IMR-90 (cell line): ENCODE measurements around the gene XRCC4. TPM values are rescaled to one million over a fixed set of nuclear protein-coding genes. Genes with fewer than 3 reads are reported as not detected.

Experiments
- ATAC-seq: fragments of 200-7000 bp; cut with Tn5 transposase; 2 replicates; pipeline ENCODE4 v1.9.1; 2020; ENCODE audit warnings: low read depth, mild to moderate bottlenecking, moderate library complexity
- BruUV-seq: library from RNA; stranded (reverse); fragments of 400-500 nt; replicated peaks from 2 replicates; lab custom pipeline; 2021; lab: Mats Ljungman, UMichigan
- CTCF ChIA-PET: fragments of 300-600 bp; formaldehyde crosslinking; extraction: SDS; loops from one replicate; lab custom pipeline; 2021; ENCODE audit warnings: antibody characterized with exemption; lab: Yijun Ruan, JAX
- POLR2A ChIA-PET: fragments of 300-600 bp; sonication (Branson Sonifier 250); formaldehyde crosslinking; loops from one replicate; lab custom pipeline; 2022; ENCODE audit warnings: antibody characterized with exemption; ENCODE audit not compliant: unreplicated experiment; lab: Charles Lee
- DNase-seq: peaks from one replicate; pipeline ENCODE4 v3.0.0; 2013
- H2AFZ ChIP-seq: replicated peaks from 2 replicates; pipeline ENCODE3; 2013; ENCODE audit warnings: low read length, mild to moderate bottlenecking; ENCODE audit not compliant: poor library complexity
- H2AK5ac ChIP-seq: 2 replicates; pipeline ENCODE4 v1.6.1; 2013; ENCODE audit warnings: low read depth, low read length, inconsistent platforms
- H2AK9ac ChIP-seq: replicated peaks from 2 replicates; pipeline ENCODE3; 2013; ENCODE audit warnings: mild to moderate bottlenecking, low read depth, low read length, moderate library complexity; ENCODE audit not compliant: poor library complexity
- H2BK120ac ChIP-seq: 2 replicates; pipeline ENCODE4 v1.6.1; 2013; ENCODE audit warnings: low read depth, low read length, inconsistent platforms
- H2BK15ac ChIP-seq: 3 replicates; pipeline ENCODE4 v1.6.1; 2013; ENCODE audit warnings: low read depth, low read length, inconsistent platforms
- H2BK20ac ChIP-seq: 2 replicates; pipeline ENCODE4 v1.6.1; 2013; ENCODE audit warnings: low read depth, mild to moderate bottlenecking, inconsistent platforms, low read length, moderate library complexity
- H2BK5ac ChIP-seq: 2 replicates; pipeline ENCODE4 v1.6.1; 2013; ENCODE audit warnings: mild to moderate bottlenecking, low read depth, low read length, inconsistent platforms; ENCODE audit not compliant: poor library complexity, severe bottlenecking
- H3K14ac ChIP-seq: replicated peaks from 2 replicates; pipeline ENCODE4 v1.6.1; 2013; ENCODE audit warnings: low read depth, low read length, inconsistent platforms
- H3K18ac ChIP-seq: 2 replicates; pipeline ENCODE4 v1.6.1; 2013; ENCODE audit warnings: low read depth, low read length, control low read depth
- H3K23ac ChIP-seq: 2 replicates; pipeline ENCODE4 v1.6.1; 2013; ENCODE audit warnings: low read depth, low read length, inconsistent platforms
- H3K27ac ChIP-seq: 2 replicates; pipeline ENCODE4 v1.5.1; 2013; ENCODE audit warnings: mild to moderate bottlenecking, control low read depth, low read length; ENCODE audit not compliant: insufficient read depth
- H3K27me3 ChIP-seq: 2 replicates; pipeline ENCODE4 v1.6.1; 2013; ENCODE audit warnings: low read length; ENCODE audit not compliant: control insufficient read depth, insufficient read depth
- H3K36me3 ChIP-seq: 2 replicates; pipeline ENCODE4 v1.6.1; 2013; ENCODE audit warnings: low read length, mixed read lengths; ENCODE audit not compliant: control insufficient read depth, insufficient read depth
- H3K4ac ChIP-seq: 2 replicates; pipeline ENCODE4 v1.6.1; 2013; ENCODE audit warnings: low read depth, low read length, inconsistent platforms
- H3K4me1 ChIP-seq: 2 replicates; pipeline ENCODE4 v1.6.1; 2013; ENCODE audit warnings: low read length, mixed read lengths; ENCODE audit not compliant: control insufficient read depth, insufficient read depth
- H3K4me2 ChIP-seq: 2 replicates; pipeline ENCODE4 v1.6.1; 2013; ENCODE audit warnings: low read depth, mild to moderate bottlenecking, control low read depth, low read length, moderate library complexity
- H3K4me3 ChIP-seq: 2 replicates; pipeline ENCODE4 v1.5.1; 2013; ENCODE audit warnings: low read depth, mild to moderate bottlenecking, control low read depth, low read length, moderate library complexity; ENCODE audit not compliant: insufficient read depth
- H3K56ac ChIP-seq: 2 replicates; pipeline ENCODE4 v1.6.1; 2013; ENCODE audit warnings: low read length, inconsistent platforms; ENCODE audit not compliant: insufficient read depth; ENCODE audit errors: extremely low read depth
- H3K79me1 ChIP-seq, 2 experiments: 2 replicates each; pipeline ENCODE4 v1.6.1; 2013; ENCODE audit warnings: low read length in 2 of 2, inconsistent platforms in 1 of 2, low read depth in 1 of 2
- H3K9ac ChIP-seq: 2 replicates; pipeline ENCODE4 v1.6.1; 2013; ENCODE audit warnings: low read depth, low read length, control low read depth
- H3K9me1 ChIP-seq: 2 replicates; pipeline ENCODE4 v1.6.1; 2013; ENCODE audit warnings: low read length, inconsistent platforms; ENCODE audit not compliant: insufficient read depth
- H3K9me3 ChIP-seq: 2 replicates; pipeline ENCODE4 v1.6.1; 2013; ENCODE audit warnings: low read length; ENCODE audit not compliant: control insufficient read depth, insufficient read depth
- H4K20me1 ChIP-seq: 2 replicates; pipeline ENCODE4 v1.6.1; 2013; ENCODE audit warnings: low read length, inconsistent platforms; ENCODE audit not compliant: insufficient read depth
- H4K5ac ChIP-seq: 2 replicates; pipeline ENCODE4 v1.6.1; 2013; ENCODE audit warnings: mild to moderate bottlenecking, low read depth, low read length, control low read depth
- H4K8ac ChIP-seq, 2 experiments: 2 replicates each; pipeline ENCODE4 v1.6.1; 2013; ENCODE audit warnings: low read depth in 2 of 2, low read length in 2 of 2, control low read depth in 1 of 2, inconsistent platforms in 1 of 2
- H4K91ac ChIP-seq: 2 replicates; pipeline ENCODE4 v1.6.1; 2013; ENCODE audit warnings: low read depth, low read length, inconsistent platforms; ENCODE audit not compliant: insufficient read depth
- FOS ChIP-seq: fragments of 150-350 bp; IDR thresholded peaks from 2 replicates; pipeline ENCODE4 v1.6.1; 2016; ENCODE audit warnings: low read depth, low read length
- MAFK ChIP-seq: IDR thresholded peaks from 2 replicates; pipeline ENCODE4 v1.6.1; 2012; ENCODE audit warnings: low read depth, low read length, improper control_type of control experiment
- MAZ ChIP-seq: IDR thresholded peaks from 2 replicates; pipeline ENCODE4 v1.6.1; 2012; ENCODE audit warnings: low read depth, mild to moderate bottlenecking, low read length, improper control_type of control experiment, moderate library complexity, borderline replicate concordance
- MXI1 ChIP-seq: IDR thresholded peaks from 2 replicates; pipeline ENCODE4 v1.6.1; 2012; ENCODE audit warnings: low read depth, mild to moderate bottlenecking, low read length, moderate library complexity, borderline replicate concordance
- NFE2L2 ChIP-seq: fragments of 150-350 bp; IDR thresholded peaks from 2 replicates; pipeline ENCODE4 v1.6.1; 2016; ENCODE audit warnings: low read depth, mild to moderate bottlenecking, low read length
- POLR2A ChIP-seq: IDR thresholded peaks from 2 replicates; pipeline ENCODE4 v1.6.1; 2012; ENCODE audit warnings: mild to moderate bottlenecking, low read depth, low read length
- RFX5 ChIP-seq: IDR thresholded peaks from 2 replicates; pipeline ENCODE4 v1.8.0; 2012; ENCODE audit warnings: low read depth, mild to moderate bottlenecking, low read length, moderate library complexity
- SMC3 ChIP-seq: fragments of 150-350 bp; IDR thresholded peaks from 2 replicates; pipeline ENCODE4 v1.6.1; 2016; ENCODE audit warnings: low read depth, mild to moderate bottlenecking, antibody characterized with exemption, low read length, moderate library complexity
- WGBS, 2 experiments: methylation state at CpG; one replicate each; pipeline versions ENCODE4 v1.1.5 to v1.1.7; 2013; ENCODE audit warnings: missing lambda C conversion rate in 2 of 2; ENCODE audit not compliant: insufficient read length in 1 of 2; ENCODE audit errors: extremely low coverage in 2 of 2; 5-methylcytosine and 5-hydroxymethylcytosine counted together
- dilution Hi-C: fragments of 300-500 bp; cut with HindIII; formaldehyde crosslinking; loops from one replicate; pipeline ENCODE4 v1.14.3; 2018; ENCODE audit warnings: low sequenced_read_pairs; ENCODE audit not compliant: unreplicated experiment
- in situ Hi-C: fragments of 300-500 bp; cut with MboI; formaldehyde crosslinking; loops from 3 replicates; pipeline ENCODE4 v1.14.3; 2019; ENCODE audit warnings: low sequenced_read_pairs, inconsistent platforms, mixed read lengths
- intact Hi-C: fragments of 100-400 bp; cut with micrococcal nuclease; formaldehyde crosslinking; loops from 2 replicates; pipeline ENCODE4 v1.10.0; 2022
- polyA plus RNA-seq, 3 experiments: library from polyadenylated mRNA; depleted of rRNA; stranded (reverse); fragments of >200 nt; gene quantifications; 2 replicates each; pipeline ENCODE4 v1.2.3, GENCODE V29; 2012; ENCODE audit warnings: low replicate concordance in 1 of 3
- total RNA-seq: library from RNA; depleted of rRNA; stranded (reverse); fragments of >200 nt; gene quantifications from 2 replicates; pipeline ENCODE4 v1.2.3, GENCODE V29; 2012
- TF ChIP-seq, protein P1 (sequence below): fragments of 150-350 bp; IDR thresholded peaks from 2 replicates; pipeline ENCODE4 v1.6.1; 2016; ENCODE audit warnings: low read depth, mild to moderate bottlenecking, low read length, moderate library complexity, borderline replicate concordance
- TF ChIP-seq, protein P2 (sequence below): conservative IDR thresholded peaks from 2 replicates; pipeline ENCODE4 v1.5.1; 2012; ENCODE audit warnings: mild to moderate bottlenecking, low read depth, low read length, improper control_type of control experiment

The XRCC4 gene
- total and polyA plus RNA-seq, 2 of the 4 experiments (the other 2 are of a cell fraction): 3.5 to 4.7 TPM

GRCh38 chr5:83055166-83055565, 22.2 kb upstream of the XRCC4 start:
- no peak overlapping the region for H4K5ac ChIP-seq
- no peaks in the 10 kb centered on the region for H3K9me1 ChIP-seq
- no peaks in the 10 kb centered on the region for H3K9me3 ChIP-seq
- no peak overlapping the region for H4K91ac ChIP-seq
- no peak overlapping the region for H3K56ac ChIP-seq
- no peak overlapping the region for H3K4me3 ChIP-seq
- BruUV-seq: no TSS peak
- H3K4me1 ChIP-seq: no peaks in the 10 kb centered on the region
- DNase-seq: no peak
- no peak overlapping the region for H3K4ac ChIP-seq
- no peak overlapping the region for H2BK20ac ChIP-seq
- H4K8ac ChIP-seq: no peak overlapping the region
- intact Hi-C loops (loop anchor here (5.0 kb wide), 2 partner anchors 377 to 417 kb away; partner anchors contain the start of gene VCAN), dilution Hi-C loops (no loop called here), in situ Hi-C loops (loop anchor here (25.0 kb wide), 1 partner anchor 693 kb away; no protein-coding TSS in a partner anchor)
- H3K79me1 ChIP-seq: peaks cover 5 to 19% of the 10 kb centered on the region in 2 experiments
- no peak overlapping the region for H2AFZ ChIP-seq
- H3K36me3 ChIP-seq: peaks cover 13% of the 10 kb centered on the region
- TF ChIP-seq POLR2A (no peak), MAZ (no peak), FOS (no peak), MXI1 (no peak), NFE2L2 (no peak), RFX5 (no peak), MAFK (no peak), SMC3 (no peak)
- TF ChIP-seq, protein P1, sequence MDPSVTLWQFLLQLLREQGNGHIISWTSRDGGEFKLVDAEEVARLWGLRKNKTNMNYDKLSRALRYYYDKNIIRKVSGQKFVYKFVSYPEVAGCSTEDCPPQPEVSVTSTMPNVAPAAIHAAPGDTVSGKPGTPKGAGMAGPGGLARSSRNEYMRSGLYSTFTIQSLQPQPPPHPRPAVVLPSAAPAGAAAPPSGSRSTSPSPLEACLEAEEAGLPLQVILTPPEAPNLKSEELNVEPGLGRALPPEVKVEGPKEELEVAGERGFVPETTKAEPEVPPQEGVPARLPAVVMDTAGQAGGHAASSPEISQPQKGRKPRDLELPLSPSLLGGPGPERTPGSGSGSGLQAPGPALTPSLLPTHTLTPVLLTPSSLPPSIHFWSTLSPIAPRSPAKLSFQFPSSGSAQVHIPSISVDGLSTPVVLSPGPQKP: no peak
- TF ChIP-seq, protein P2, sequence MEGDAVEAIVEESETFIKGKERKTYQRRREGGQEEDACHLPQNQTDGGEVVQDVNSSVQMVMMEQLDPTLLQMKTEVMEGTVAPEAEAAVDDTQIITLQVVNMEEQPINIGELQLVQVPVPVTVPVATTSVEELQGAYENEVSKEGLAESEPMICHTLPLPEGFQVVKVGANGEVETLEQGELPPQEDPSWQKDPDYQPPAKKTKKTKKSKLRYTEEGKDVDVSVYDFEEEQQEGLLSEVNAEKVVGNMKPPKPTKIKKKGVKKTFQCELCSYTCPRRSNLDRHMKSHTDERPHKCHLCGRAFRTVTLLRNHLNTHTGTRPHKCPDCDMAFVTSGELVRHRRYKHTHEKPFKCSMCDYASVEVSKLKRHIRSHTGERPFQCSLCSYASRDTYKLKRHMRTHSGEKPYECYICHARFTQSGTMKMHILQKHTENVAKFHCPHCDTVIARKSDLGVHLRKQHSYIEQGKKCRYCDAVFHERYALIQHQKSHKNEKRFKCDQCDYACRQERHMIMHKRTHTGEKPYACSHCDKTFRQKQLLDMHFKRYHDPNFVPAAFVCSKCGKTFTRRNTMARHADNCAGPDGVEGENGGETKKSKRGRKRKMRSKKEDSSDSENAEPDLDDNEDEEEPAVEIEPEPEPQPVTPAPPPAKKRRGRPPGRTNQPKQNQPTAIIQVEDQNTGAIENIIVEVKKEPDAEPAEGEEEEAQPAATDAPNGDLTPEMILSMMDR: no peak
- no peak overlapping the region for H3K9ac ChIP-seq
- no peak overlapping the region for H2BK15ac ChIP-seq
- no peak overlapping the region for H2BK5ac ChIP-seq
- H3K4me2 ChIP-seq: no peak overlapping the region
- H3K14ac ChIP-seq: no peak overlapping the region
- H2AK5ac ChIP-seq: no peak overlapping the region
- no CpG with 5 or more reads among the region's 2 CpGs for WGBS, 2 experiments
- H3K18ac ChIP-seq: no peak overlapping the region
- CTCF ChIA-PET: no interaction called here
- no peak overlapping the region for H3K23ac ChIP-seq
- POLR2A ChIA-PET: no interaction called here
- no peak overlapping the region for H2AK9ac ChIP-seq
- H3K27me3 ChIP-seq: no peaks in the 10 kb centered on the region
- H3K27ac ChIP-seq: no peak overlapping the region
- ATAC-seq: no peak
- peaks cover 2% of the 10 kb centered on the region; the same call in 1 of the 2 replicates for H4K20me1 ChIP-seq
- H2BK120ac ChIP-seq: no peak overlapping the region
